H9 (cell line): ENCODE measurements around the gene LYST. TPM values are rescaled to one million over a fixed set of nuclear protein-coding genes. Genes with fewer than 3 reads are reported as not detected.

ENCODE experiments used
- DNase-seq: peaks from one replicate; pipeline ENCODE4 v3.0.0-alpha.2; 2017
- H2AFZ ChIP-seq: one replicate; pipeline ENCODE4 v1.6.1; 2013; ENCODE audit warnings: mild to moderate bottlenecking, low read length, control low read depth, moderate library complexity
- H2AK5ac ChIP-seq: 2 replicates; pipeline ENCODE4 v1.6.1; 2013; ENCODE audit warnings: low read length, control low read depth, mixed read lengths; ENCODE audit not compliant: insufficient read length
- H2BK120ac ChIP-seq: one replicate; pipeline ENCODE4 v1.6.1; 2013; ENCODE audit warnings: low read depth, mild to moderate bottlenecking, low read length, control low read depth, inconsistent platforms; ENCODE audit not compliant: poor library complexity, severe bottlenecking
- H2BK12ac ChIP-seq: 2 replicates; pipeline ENCODE4 v1.6.1; 2013; ENCODE audit warnings: low read length, control low read depth, mixed read lengths, low read depth; ENCODE audit not compliant: insufficient read length
- H2BK15ac ChIP-seq: 2 replicates; pipeline ENCODE4 v1.6.1; 2013; ENCODE audit warnings: low read depth, low read length, control low read depth
- H2BK20ac ChIP-seq: one replicate; pipeline ENCODE4 v1.6.1; 2013; ENCODE audit warnings: low read depth, mild to moderate bottlenecking, low read length, control low read depth, inconsistent platforms; ENCODE audit not compliant: poor library complexity, severe bottlenecking
- H2BK5ac ChIP-seq: 2 replicates; pipeline ENCODE4 v1.6.1; 2013; ENCODE audit warnings: low read length, control low read depth, mixed read lengths; ENCODE audit not compliant: insufficient read length
- H3K14ac ChIP-seq: 2 replicates; pipeline ENCODE4 v1.6.1; 2013; ENCODE audit warnings: low read length, control low read depth; ENCODE audit not compliant: insufficient read depth
- H3K18ac ChIP-seq: 2 replicates; pipeline ENCODE4 v1.6.1; 2013; ENCODE audit warnings: low read depth, mild to moderate bottlenecking, mixed read lengths, low read length, control low read depth; ENCODE audit not compliant: insufficient read length
- H3K23ac ChIP-seq: 2 replicates; pipeline ENCODE4 v1.6.1; 2013; ENCODE audit warnings: low read length, control low read depth, mixed read lengths, low read depth; ENCODE audit not compliant: insufficient read length
- H3K23me2 ChIP-seq: 2 replicates; pipeline ENCODE4 v1.6.1; 2013; ENCODE audit warnings: low read depth, mild to moderate bottlenecking, mixed read lengths, low read length, control low read depth; ENCODE audit not compliant: insufficient read length, poor library complexity, severe bottlenecking
- H3K27ac ChIP-seq: 2 replicates; pipeline ENCODE4 v1.5.1; 2013; ENCODE audit warnings: low read length, control low read depth, mixed read lengths, low read depth; ENCODE audit not compliant: insufficient read length
- H3K27me3 ChIP-seq: 2 replicates; pipeline ENCODE4 v1.6.1; 2013; ENCODE audit warnings: low read length, control low read depth, inconsistent platforms; ENCODE audit not compliant: insufficient read depth
- H3K4ac ChIP-seq: 2 replicates; pipeline ENCODE4 v1.6.1; 2013; ENCODE audit warnings: low read depth, mild to moderate bottlenecking, control low read depth, inconsistent platforms, low read length, moderate library complexity
- H3K4me1 ChIP-seq: 2 replicates; pipeline ENCODE4 v1.6.1; 2013; ENCODE audit warnings: low read length, control low read depth, inconsistent platforms; ENCODE audit not compliant: insufficient read depth
- H3K4me2 ChIP-seq: 2 replicates; pipeline ENCODE4 v1.6.1; 2013; ENCODE audit warnings: low read length, control low read depth, mixed read lengths; ENCODE audit not compliant: insufficient read length, insufficient read depth
- H3K56ac ChIP-seq: 2 replicates; pipeline ENCODE4 v1.6.1; 2013; ENCODE audit warnings: low read depth, mild to moderate bottlenecking, mixed read lengths, low read length, control low read depth; ENCODE audit not compliant: insufficient read length
- H3K79me1 ChIP-seq: 2 replicates; pipeline ENCODE4 v1.6.1; 2013; ENCODE audit warnings: low read depth, mild to moderate bottlenecking, moderate library complexity, low read length, control low read depth, inconsistent platforms; ENCODE audit not compliant: insufficient read depth, poor library complexity, severe bottlenecking
- H3K79me2 ChIP-seq: 2 replicates; pipeline ENCODE4 v1.6.1; 2013; ENCODE audit warnings: low read length, control low read depth, inconsistent platforms; ENCODE audit not compliant: insufficient read depth
- H3K9ac ChIP-seq: 2 replicates; pipeline ENCODE4 v1.6.1; 2013; ENCODE audit warnings: low read length, control low read depth, mixed read lengths; ENCODE audit not compliant: insufficient read length; ENCODE audit errors: extremely low read depth
- H3K9me3 ChIP-seq: one replicate; pipeline ENCODE4 v1.6.1; 2013; ENCODE audit warnings: low read depth, low read length, inconsistent platforms; ENCODE audit not compliant: control insufficient read depth
- H3T11ph ChIP-seq: one replicate; pipeline ENCODE4 v1.6.1; 2013; ENCODE audit warnings: mild to moderate bottlenecking, low read length, control low read depth, inconsistent platforms
- H4K20me1 ChIP-seq: one replicate; pipeline ENCODE4 v1.6.1; 2013; ENCODE audit not compliant: control insufficient read depth, insufficient read length, insufficient read depth
- H4K5ac ChIP-seq: 2 replicates; pipeline ENCODE4 v1.6.1; 2013; ENCODE audit warnings: low read depth, mild to moderate bottlenecking, mixed read lengths, low read length, control low read depth; ENCODE audit not compliant: insufficient read length
- H4K8ac ChIP-seq: replicated peaks from 2 replicates; pipeline ENCODE4 v1.6.1; 2013; ENCODE audit warnings: low read length, control low read depth, mixed read lengths, low read depth; ENCODE audit not compliant: insufficient read length
- H4K91ac ChIP-seq: 2 replicates; pipeline ENCODE4 v1.6.1; 2013; ENCODE audit warnings: low read depth, mild to moderate bottlenecking, moderate library complexity, mixed read lengths, low read length, control low read depth; ENCODE audit not compliant: insufficient read length
- H3K27ac Mint-ChIP-seq, 3 experiments: 2 replicates in 2 of 3; 3 replicates in 1 of 3; pipeline ENCODE4 v1.8.0; 2020 to 2021; ENCODE audit warnings: mixed read lengths in 3 of 3, mild to moderate bottlenecking in 1 of 3, moderate library complexity in 1 of 3
- H3K27me3 Mint-ChIP-seq: 2 replicates; pipeline ENCODE4 v1.8.0; 2021; ENCODE audit warnings: low read depth, mild to moderate bottlenecking, moderate library complexity, mixed read lengths
- H3K36me3 Mint-ChIP-seq, 3 experiments: 2 replicates in 2 of 3; 3 replicates in 1 of 3; pipeline ENCODE4 v1.8.0; 2020 to 2021; ENCODE audit warnings: low read depth in 3 of 3, mixed read lengths in 3 of 3; ENCODE audit not compliant: insufficient read depth in 1 of 3
- H3K4me1 Mint-ChIP-seq, 2 experiments: 2 replicates each; pipeline ENCODE4 v1.8.0; 2020; ENCODE audit warnings: mixed read lengths in 2 of 2
- H3K4me3 Mint-ChIP-seq, 2 experiments: 2 replicates in 1 of 2; 3 replicates in 1 of 2; pipeline ENCODE4 v1.8.0; 2020 to 2021; ENCODE audit warnings: mild to moderate bottlenecking in 2 of 2, mixed read lengths in 2 of 2, moderate library complexity in 1 of 2
- H3K9me3 Mint-ChIP-seq, 2 experiments: 2 replicates in 1 of 2; 3 replicates in 1 of 2; pipeline ENCODE4 v1.8.0; 2020; ENCODE audit warnings: mild to moderate bottlenecking in 2 of 2, mixed read lengths in 2 of 2, moderate library complexity in 1 of 2
- CTCF ChIP-seq: fragments of 200-600 bp; sonication (generic); conservative IDR thresholded peaks from 3 replicates; pipeline ENCODE4 v1.8.0; 2021; ENCODE audit warnings: antibody characterized with exemption, mild to moderate bottlenecking
- WGBS: extraction: QIAGEN DNeasy Blood & Tissue Kit; methylation state at CpG from one replicate; pipeline ENCODE4 v1.1.7; 2013; ENCODE audit warnings: missing lambda C conversion rate, low lambda C conversion rate, mixed read lengths; ENCODE audit not compliant: insufficient read length; ENCODE audit errors: extremely low coverage; 5-methylcytosine and 5-hydroxymethylcytosine counted together
- total RNA-seq: library from RNA; stranded (reverse); gene quantifications from 2 replicates; pipeline ENCODE4 v1.2.1, GENCODE V29; 2021

LYST gene
- total RNA-seq, 1 experiment from 2014 or later: 0.13 TPM

GRCh38 chr1:235637756-235638534 lies 228.8 kb downstream of the LYST start:
- Histone ChIP-seq H3K18ac (no peak overlapping the region), H3K56ac (no peak overlapping the region), H4K5ac (no peak overlapping the region), H2BK5ac (no peak overlapping the region), H4K8ac (no peak overlapping the region), H3K27me3 (no peaks in the 10 kb centered on the region), H3T11ph (no peak overlapping the region), H3K4me1 (no peaks in the 10 kb centered on the region; the same call in 1 of the 2 replicates), H3K14ac (no peak overlapping the region), H2BK20ac (no peak overlapping the region), H3K9me3 (no peaks in the 10 kb centered on the region), H3K79me2 (peaks cover 9% of the 10 kb centered on the region; the same call in 1 of the 2 replicates), H2BK12ac (no peak overlapping the region), H2BK15ac (no peak overlapping the region), H3K23me2 (no peaks in the 10 kb centered on the region), H4K20me1 (no peaks in the 10 kb centered on the region), H2AK5ac (no peak overlapping the region), H3K4me2 (no peak overlapping the region), H2BK120ac (no peak overlapping the region), H3K27ac (no peak overlapping the region), H2AFZ (no peak overlapping the region), H3K79me1 (peaks cover 6% of the 10 kb centered on the region), H4K91ac (no peak overlapping the region), H3K4ac (no peak overlapping the region), H3K23ac (no peak overlapping the region), H3K9ac (no peak overlapping the region)
- no peaks in the 10 kb centered on the region; a peak in 1 of 5 replicates for H3K9me3 Mint-ChIP-seq
- no CpG with 5 or more reads among the region's 10 CpGs for WGBS
- no peak for DNase-seq
- H3K27ac Mint-ChIP-seq: peak overlapping the region in 1 of 3 experiments; percentile 59; a peak in 2 of 7 replicates
- peaks cover 21 to 22% of the 10 kb centered on the region in 2 experiments for H3K4me1 Mint-ChIP-seq
- H3K4me3 Mint-ChIP-seq: no peak overlapping the region
- peaks cover 0 to 11% (median 3%) of the 10 kb centered on the region in 3 experiments; a peak in 5 of 7 replicates for H3K36me3 Mint-ChIP-seq
- no peak for TF ChIP-seq CTCF
- H3K27me3 Mint-ChIP-seq: no peaks in the 10 kb centered on the region
